ENCODE measurements around the gene NLRC5. TPM values are rescaled to one million over a fixed set of nuclear protein-coding genes. Genes with fewer than 3 reads are reported as not detected.

The NLRC5 gene
- total RNA-seq, 4 donors from 2014 or later, result 47.6 to 314 (median 80.8) TPM

- H3K27ac ChIP-seq, result no peak overlapping the region
- TF ChIP-seq POLR2A (IDR thresholded peaks at IDR 0.05) (no peak), CTCF (IDR thresholded peaks at IDR 0.05) (no peak)
- DNase-seq, result no peak
- H3K27me3 ChIP-seq, result no peaks in the 10 kb centered on the region
- no peak overlapping the region for H3K4me3 ChIP-seq
- peaks cover 0 to 43% (median 0%) of the 10 kb centered on the region in 3 donors for H3K36me3 ChIP-seq
- no peaks in the 10 kb centered on the region for H3K9me3 ChIP-seq
- H3K4me1 ChIP-seq, result no peaks in the 10 kb centered on the region
Observed at GRCh38 chr16:57125376-57125775, 136.0 kb downstream of the NLRC5 start.

- H3K27ac ChIP-seq, result no peak overlapping the region
- no peak for TF ChIP-seq POLR2A (IDR thresholded peaks at IDR 0.05)
- no peak for TF ChIP-seq CTCF (IDR thresholded peaks at IDR 0.05)
- no peaks in the 10 kb centered on the region for H3K4me1 ChIP-seq
- no peak for DNase-seq
- H3K4me3 ChIP-seq, result no peak overlapping the region
- peaks cover 0 to 39% (median 0%) of the 10 kb centered on the region in 3 donors for H3K36me3 ChIP-seq
- H3K27me3 ChIP-seq, result no peaks in the 10 kb centered on the region
- H3K9me3 ChIP-seq, result no peaks in the 10 kb centered on the region
Observed at GRCh38 chr16:57125969-57126368, 136.6 kb downstream of the NLRC5 start.

GRCh38 chr16:57126411-57126810, 137.1 kb downstream of the NLRC5 start:
- H3K27ac ChIP-seq, result no peak overlapping the region
- H3K4me3 ChIP-seq, result no peak overlapping the region
- no peaks in the 10 kb centered on the region for H3K9me3 ChIP-seq
- no peaks in the 10 kb centered on the region for H3K27me3 ChIP-seq
- TF ChIP-seq POLR2A (IDR thresholded peaks at IDR 0.05) (no peak), CTCF (IDR thresholded peaks at IDR 0.05) (no peak)
- peaks cover 0 to 1% (median 0%) of the 10 kb centered on the region in 4 donors for H3K4me1 ChIP-seq
- no peak for DNase-seq
- peaks cover 0 to 37% (median 0%) of the 10 kb centered on the region in 3 donors for H3K36me3 ChIP-seq

- H3K27ac ChIP-seq, result no peak overlapping the region
- H3K27me3 ChIP-seq, result no peaks in the 10 kb centered on the region
- TF ChIP-seq CTCF (IDR thresholded peaks at IDR 0.05), result no peak
- peaks cover 0 to 29% (median 0%) of the 10 kb centered on the region in 3 donors for H3K36me3 ChIP-seq
- no peak overlapping the region for H3K4me3 ChIP-seq
- H3K4me1 ChIP-seq, result peaks cover 0 to 9% (median 1%) of the 10 kb centered on the region in 4 donors
- DNase-seq, result no peak
- H3K9me3 ChIP-seq, result no peaks in the 10 kb centered on the region
Observed at GRCh38 chr16:57127037-57127763, 137.8 kb downstream of the NLRC5 start.

- TF ChIP-seq POLR2A (IDR thresholded peaks at IDR 0.05), result no peak
- no peak for TF ChIP-seq CTCF (IDR thresholded peaks at IDR 0.05)
- DNase-seq, result no peak
Observed at GRCh38 chr16:57127836-57128235, 138.5 kb downstream of the NLRC5 start.

More at GRCh38 chr16:57127836-57128235, 138.5 kb downstream of the NLRC5 start:
- Histone ChIP-seq H3K27me3 (no peaks in the 10 kb centered on the region), H3K36me3 (peaks cover 0 to 28% (median 0%) of the 10 kb centered on the region in 3 donors), H3K4me3 (no peak overlapping the region), H3K4me1 (peaks cover 0 to 16% (median 1%) of the 10 kb centered on the region in 4 donors), H3K9me3 (no peaks in the 10 kb centered on the region), H3K27ac (no peak overlapping the region)

Measured in Peyer's patch (tissue), 4 donors.